ENCODE data around the gene DDA1.

The DDA1 gene

GRCh38 chr19:17300992-17301619 is 8.3 kb upstream of the DDA1 start:
- H4K20me1 ChIP-seq (ENCODE audit: insufficient read depth, low read length), result no peaks in the 10 kb centered on the region
- no peak for DNase-seq
- TF ChIP-seq CTCF (IDR thresholded peaks at IDR 0.05; ENCODE audit: borderline replicate concordance, extremely low read depth, low read length, poor library complexity, severe bottlenecking), result no peak
- H2AFZ ChIP-seq (ENCODE audit: low read depth, low read length), result no peak overlapping the region
- H3K4me1 ChIP-seq (ENCODE audit: insufficient read depth, low read length), result peaks cover 8% of the 10 kb centered on the region
- H3K4me3 ChIP-seq (ENCODE audit: low read depth in 1 of 2, low read length in 2 of 2), result no peak overlapping the region
- ATAC-seq (ENCODE audit: insufficient read depth, low read depth), result no peak
- H3K9ac ChIP-seq (ENCODE audit: low read depth, low read length), result no peak overlapping the region
- H3K27ac ChIP-seq (ENCODE audit: low read length), result no peak overlapping the region
- no peak overlapping the region for H3K4me2 ChIP-seq (ENCODE audit: insufficient read depth, low read length)
- H3K27me3 ChIP-seq (ENCODE audit: insufficient read depth, low read length, poor library complexity), result no peaks in the 10 kb centered on the region
- peaks cover 3% of the 10 kb centered on the region for H3K9me3 ChIP-seq (ENCODE audit: insufficient read depth, low read length, severe bottlenecking)
- H3K36me3 ChIP-seq (ENCODE audit: insufficient read depth, low read length), result peaks cover 11% of the 10 kb centered on the region; the same call in 1 of the 2 replicates
- peaks cover under 1% of the 10 kb centered on the region for H3K79me2 ChIP-seq (ENCODE audit: insufficient read depth, low read length)

- Histone ChIP-seq H3K4me2 (ENCODE audit: insufficient read depth, low read length) (no peak overlapping the region), H3K27ac (ENCODE audit: low read length) (no peak overlapping the region), H3K36me3 (ENCODE audit: insufficient read depth, low read length) (peaks cover 8% of the 10 kb centered on the region), H3K9ac (ENCODE audit: low read depth, low read length) (no peak overlapping the region), H4K20me1 (ENCODE audit: insufficient read depth, low read length) (no peaks in the 10 kb centered on the region), H3K4me1 (ENCODE audit: insufficient read depth, low read length) (peaks cover 23% of the 10 kb centered on the region), H3K79me2 (ENCODE audit: insufficient read depth, low read length) (peaks cover 15% of the 10 kb centered on the region), H2AFZ (ENCODE audit: low read depth, low read length) (no peak overlapping the region), H3K4me3 (ENCODE audit: low read depth in 1 of 2, low read length in 2 of 2) (no peak overlapping the region), H3K27me3 (ENCODE audit: insufficient read depth, low read length, poor library complexity) (no peaks in the 10 kb centered on the region), H3K9me3 (ENCODE audit: insufficient read depth, low read length, severe bottlenecking) (peaks cover 3% of the 10 kb centered on the region)
- no peak for ATAC-seq (ENCODE audit: insufficient read depth, low read depth)
- TF ChIP-seq CTCF (IDR thresholded peaks at IDR 0.05; ENCODE audit: borderline replicate concordance, extremely low read depth, low read length, poor library complexity, severe bottlenecking) (no peak), EZH2 (IDR thresholded peaks at IDR 0.05; ENCODE audit: borderline replicate concordance, low read depth, low read length, severe bottlenecking) (no peak)
- no peak for DNase-seq
Observed at GRCh38 chr19:17302391-17303166, 6.8 kb upstream of the DDA1 start.

GRCh38 chr19:17303167-17303939 is 6.0 kb upstream of the DDA1 start, which contains the start of gene ABHD8:
ABHD8 (minus strand) TSS chr19:17303425; CDS start chr19:17301616, 1,809 bp downstream.
- ATAC-seq (ENCODE audit: insufficient read depth, low read depth) (no peak), DNase-seq (peak; percentile 45)
- H3K27me3 ChIP-seq (ENCODE audit: insufficient read depth, low read length, poor library complexity), result no peaks in the 10 kb centered on the region
- H3K9ac ChIP-seq (ENCODE audit: low read depth, low read length), result no peak within 1 kb of the TSS
- H2AFZ ChIP-seq (ENCODE audit: low read depth, low read length), result no peak within 1 kb of the TSS
- peaks cover 5% of the 10 kb centered on the region for H3K36me3 ChIP-seq (ENCODE audit: insufficient read depth, low read length)
- H3K4me2 ChIP-seq (ENCODE audit: insufficient read depth, low read length), result no peak within 1 kb of the TSS
- TF ChIP-seq CTCF (IDR thresholded peaks at IDR 0.05; ENCODE audit: borderline replicate concordance, extremely low read depth, low read length, poor library complexity, severe bottlenecking), result no peak
- H3K4me3 ChIP-seq (ENCODE audit: low read depth in 1 of 2, low read length in 2 of 2), result no peak within 1 kb of the TSS
- no peak within 1 kb of the TSS for H3K27ac ChIP-seq (ENCODE audit: low read length)
- peaks cover 23% of the 10 kb centered on the region for H3K79me2 ChIP-seq (ENCODE audit: insufficient read depth, low read length)
- peaks cover 30% of the 10 kb centered on the region for H3K4me1 ChIP-seq (ENCODE audit: insufficient read depth, low read length)
- H3K9me3 ChIP-seq (ENCODE audit: insufficient read depth, low read length, severe bottlenecking), result no peaks in the 10 kb centered on the region
- H4K20me1 ChIP-seq (ENCODE audit: insufficient read depth, low read length), result no peaks in the 10 kb centered on the region
